Stimulated activated naive CD8-positive, alpha-beta T cell treated with anti-CD3 and anti-CD28 coated beads, Interleukin-15, Interleukin-2, amounts not matched to agents 100 ng/mL and 50 ng/mL, for 24 hours (primary cell): ENCODE results near the gene TENT5A.
"Not testable (repeated sequence)": the region's sequence is repeated elsewhere in the genome, so short reads cannot be mapped to it uniquely, and the experiment has no call there.

Experiments used
- H3K27ac Mint-ChIP-seq: one replicate; pipeline ENCODE4 v1.8.0; 2021; ENCODE audit warnings: mild to moderate bottlenecking, mixed read lengths
- H3K27me3 Mint-ChIP-seq: one replicate; pipeline ENCODE4 v1.8.0; 2021; ENCODE audit warnings: mixed read lengths
- H3K36me3 Mint-ChIP-seq: one replicate; pipeline ENCODE4 v1.8.0; 2021; ENCODE audit warnings: low read depth, mixed read lengths
- H3K4me1 Mint-ChIP-seq: one replicate; pipeline ENCODE4 v1.8.0; 2021; ENCODE audit warnings: low read depth, mixed read lengths
- H3K4me3 Mint-ChIP-seq: one replicate; pipeline ENCODE4 v1.8.0; 2021; ENCODE audit warnings: mild to moderate bottlenecking, mixed read lengths
- H3K9me3 Mint-ChIP-seq: one replicate; pipeline ENCODE4 v1.8.0; 2021; ENCODE audit warnings: mixed read lengths

TENT5A gene

GRCh38 chr6:81749707-81750106 lies 2.8 kb downstream of the TENT5A start:
- no peaks in the 10 kb centered on the region for H3K9me3 Mint-ChIP-seq
- H3K36me3 Mint-ChIP-seq: no peaks in the 10 kb centered on the region
- no peak overlapping the region for H3K4me3 Mint-ChIP-seq
- H3K27ac Mint-ChIP-seq: no peak overlapping the region
- H3K27me3 Mint-ChIP-seq: peaks cover 18% of the 10 kb centered on the region
- H3K4me1 Mint-ChIP-seq: peaks cover 64% of the 10 kb centered on the region

- Mint-ChIP-seq H3K9me3 (no peaks in the 10 kb centered on the region), H3K4me3 (no peak overlapping the region), H3K4me1 (peaks cover 65% of the 10 kb centered on the region), H3K27me3 (peaks cover 13% of the 10 kb centered on the region), H3K36me3 (no peaks in the 10 kb centered on the region), H3K27ac (no peak overlapping the region)
Measured at GRCh38 chr6:81748994-81749393, 3.5 kb downstream of the TENT5A start.

- Mint-ChIP-seq H3K27me3 (peaks cover 13% of the 10 kb centered on the region), H3K4me1 (peaks cover 55% of the 10 kb centered on the region), H3K27ac (no peak overlapping the region), H3K36me3 (no peaks in the 10 kb centered on the region), H3K9me3 (no peaks in the 10 kb centered on the region), H3K4me3 (no peak overlapping the region)
Measured at GRCh38 chr6:81747327-81747726, 5.2 kb downstream of the TENT5A start.

- Mint-ChIP-seq H3K4me1 (peaks cover 30% of the 10 kb centered on the region), H3K4me3 (no peak overlapping the region), H3K27me3 (no peaks in the 10 kb centered on the region), H3K36me3 (no peaks in the 10 kb centered on the region), H3K9me3 (no peaks in the 10 kb centered on the region), H3K27ac (no peak overlapping the region)
Measured at GRCh38 chr6:81744131-81744530, 8.3 kb downstream of the TENT5A start.

GRCh38 chr6:81743649-81744048 lies 8.8 kb downstream of the TENT5A start:
- no peaks in the 10 kb centered on the region for H3K27me3 Mint-ChIP-seq
- H3K27ac Mint-ChIP-seq: no peak overlapping the region
- H3K4me3 Mint-ChIP-seq: no peak overlapping the region
- H3K4me1 Mint-ChIP-seq: peaks cover 25% of the 10 kb centered on the region
- no peaks in the 10 kb centered on the region for H3K36me3 Mint-ChIP-seq
- H3K9me3 Mint-ChIP-seq: no peaks in the 10 kb centered on the region

GRCh38 chr6:81741689-81742088 lies 10.8 kb downstream of the TENT5A start:
- Mint-ChIP-seq H3K36me3 (no peaks in the 10 kb centered on the region), H3K4me1 (peaks cover 15% of the 10 kb centered on the region), H3K4me3 (no peak overlapping the region), H3K27ac (no peak overlapping the region), H3K27me3 (no peaks in the 10 kb centered on the region), H3K9me3 (no peaks in the 10 kb centered on the region)

- not testable (repeated sequence) for H3K27me3 Mint-ChIP-seq, H3K36me3 Mint-ChIP-seq, H3K4me3 Mint-ChIP-seq, H3K9me3 Mint-ChIP-seq, H3K27ac Mint-ChIP-seq
- H3K4me1 Mint-ChIP-seq: peaks cover 15% of the 10 kb centered on the region
Measured at GRCh38 chr6:81740591-81740990, 11.9 kb downstream of the TENT5A start.

- Mint-ChIP-seq H3K27me3 (no peaks in the 10 kb centered on the region), H3K36me3 (no peaks in the 10 kb centered on the region), H3K4me3 (no peak overlapping the region), H3K9me3 (no peaks in the 10 kb centered on the region), H3K27ac (no peak overlapping the region), H3K4me1 (peaks cover 7% of the 10 kb centered on the region)
Measured at GRCh38 chr6:81739230-81740195, 13.0 kb downstream of the TENT5A start.

GRCh38 chr6:81736428-81736827 lies 16.1 kb downstream of the TENT5A start:
- no peak overlapping the region for H3K27ac Mint-ChIP-seq

GRCh38 chr6:81735756-81736380 lies 16.6 kb downstream of the TENT5A start:
- no peaks in the 10 kb centered on the region for H3K9me3 Mint-ChIP-seq
- H3K4me3 Mint-ChIP-seq: no peak overlapping the region
- no peaks in the 10 kb centered on the region for H3K4me1 Mint-ChIP-seq
- H3K27me3 Mint-ChIP-seq: no peaks in the 10 kb centered on the region
- H3K27ac Mint-ChIP-seq: no peak overlapping the region
- no peaks in the 10 kb centered on the region for H3K36me3 Mint-ChIP-seq

More at GRCh38 chr6:81736428-81736827, 16.1 kb downstream of the TENT5A start:
- no peaks in the 10 kb centered on the region for H3K9me3 Mint-ChIP-seq
- no peaks in the 10 kb centered on the region for H3K27me3 Mint-ChIP-seq
- H3K4me3 Mint-ChIP-seq: no peak overlapping the region
- no peaks in the 10 kb centered on the region for H3K36me3 Mint-ChIP-seq
- H3K4me1 Mint-ChIP-seq: no peaks in the 10 kb centered on the region

GRCh38 chr6:81734500-81735150 lies 17.9 kb downstream of the TENT5A start:
- Mint-ChIP-seq H3K27me3 (no peaks in the 10 kb centered on the region), H3K27ac (no peak overlapping the region), H3K9me3 (no peaks in the 10 kb centered on the region), H3K4me1 (no peaks in the 10 kb centered on the region), H3K4me3 (no peak overlapping the region), H3K36me3 (no peaks in the 10 kb centered on the region)

- no peak overlapping the region for H3K4me3 Mint-ChIP-seq
- no peak overlapping the region for H3K27ac Mint-ChIP-seq
- no peaks in the 10 kb centered on the region for H3K9me3 Mint-ChIP-seq
- no peaks in the 10 kb centered on the region for H3K36me3 Mint-ChIP-seq
- H3K27me3 Mint-ChIP-seq: no peaks in the 10 kb centered on the region
- no peaks in the 10 kb centered on the region for H3K4me1 Mint-ChIP-seq
Measured at GRCh38 chr6:81734081-81734480, 18.4 kb downstream of the TENT5A start.

- H3K27ac Mint-ChIP-seq: no peak overlapping the region
- H3K4me3 Mint-ChIP-seq: no peak overlapping the region
- no peaks in the 10 kb centered on the region for H3K9me3 Mint-ChIP-seq
- H3K36me3 Mint-ChIP-seq: no peaks in the 10 kb centered on the region
- H3K4me1 Mint-ChIP-seq: no peaks in the 10 kb centered on the region
- no peaks in the 10 kb centered on the region for H3K27me3 Mint-ChIP-seq
Measured at GRCh38 chr6:81731814-81732213, 20.7 kb downstream of the TENT5A start.

- Mint-ChIP-seq H3K4me1 (no peaks in the 10 kb centered on the region), H3K36me3 (no peaks in the 10 kb centered on the region), H3K27me3 (no peaks in the 10 kb centered on the region), H3K4me3 (no peak overlapping the region), H3K9me3 (no peaks in the 10 kb centered on the region), H3K27ac (no peak overlapping the region)
Measured at GRCh38 chr6:81727876-81728517, 24.5 kb downstream of the TENT5A start.

- Mint-ChIP-seq H3K4me1 (no peaks in the 10 kb centered on the region), H3K36me3 (no peaks in the 10 kb centered on the region)
Measured at GRCh38 chr6:81725127-81725526, 27.4 kb downstream of the TENT5A start.

More at GRCh38 chr6:81725127-81725526, 27.4 kb downstream of the TENT5A start:
- Mint-ChIP-seq H3K4me3 (no peak overlapping the region), H3K9me3 (no peaks in the 10 kb centered on the region), H3K27ac (no peak overlapping the region), H3K27me3 (no peaks in the 10 kb centered on the region)
